Activated T-helper 17 cell treated with anti-CD3 and anti-CD28 coated beads, Interleukin-2, amount 50 U/mL, for 72 hours (primary cell): ENCODE results near the gene ABL2. TPM values are rescaled to one million over a fixed set of nuclear protein-coding genes. Genes with fewer than 3 reads are reported as not detected.
"Not testable (repeated sequence)": the region's sequence is repeated elsewhere in the genome, so short reads cannot be mapped to it uniquely, and the experiment has no call there.

Experiments
- ATAC-seq: fragments of 150-1000 bp; cut with Tn5 transposase; replicated peaks from 2 replicates; pipeline ENCODE4 v1.10.0; 2021; ENCODE audit warnings: mild to moderate bottlenecking, moderate library complexity
- H3K27ac Mint-ChIP-seq: one replicate; pipeline ENCODE4 v1.8.0; 2022; ENCODE audit warnings: mixed read lengths
- H3K27me3 Mint-ChIP-seq: one replicate; pipeline ENCODE4 v1.8.0; 2022; ENCODE audit warnings: mixed read lengths
- H3K36me3 Mint-ChIP-seq: one replicate; pipeline ENCODE4 v1.8.0; 2022; ENCODE audit warnings: low read depth, mild to moderate bottlenecking, mixed read lengths
- H3K4me1 Mint-ChIP-seq: one replicate; pipeline ENCODE4 v1.8.0; 2022; ENCODE audit warnings: mixed read lengths
- H3K4me3 Mint-ChIP-seq: one replicate; pipeline ENCODE4 v1.8.0; 2022; ENCODE audit warnings: mild to moderate bottlenecking, mixed read lengths
- H3K9me3 Mint-ChIP-seq: one replicate; pipeline ENCODE4 v1.8.0; 2022; ENCODE audit warnings: mixed read lengths
- total RNA-seq, 2 donors: library from RNA; stranded (reverse); gene quantifications; one replicate each; pipeline ENCODE4 v1.2.3, GENCODE V29; 2022

ABL2 gene
- total RNA-seq, 2 donors from 2014 or later: 5.2 to 8.2 TPM

DNA sequence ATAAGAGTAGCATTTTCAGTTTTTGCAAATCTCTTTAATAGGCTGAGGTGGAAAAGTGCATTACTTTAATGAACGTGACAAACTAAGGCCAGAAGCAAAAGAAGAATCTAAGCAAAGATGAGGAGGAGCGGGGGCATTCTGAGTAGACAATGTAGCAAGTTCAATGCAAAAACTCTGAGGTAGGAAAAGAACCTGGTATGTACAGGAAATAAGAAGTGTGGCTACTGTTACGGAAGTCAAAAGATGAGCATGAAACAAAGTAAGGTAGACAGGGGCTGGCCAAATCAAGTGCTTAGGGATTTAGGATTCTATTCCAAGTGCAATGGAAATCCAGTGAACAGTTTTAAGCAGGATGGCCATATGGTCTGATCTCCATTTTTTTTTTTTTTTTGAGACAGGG, 84.0 kb downstream of the ABL2 start:
- H3K9me3 Mint-ChIP-seq: no peaks in the 10 kb centered on the region
- H3K4me3 Mint-ChIP-seq: no peak overlapping the region
- no peaks in the 10 kb centered on the region for H3K27me3 Mint-ChIP-seq
- H3K4me1 Mint-ChIP-seq: peaks cover 16% of the 10 kb centered on the region
- H3K36me3 Mint-ChIP-seq: no peaks in the 10 kb centered on the region
- no peak overlapping the region for H3K27ac Mint-ChIP-seq
- no peak for ATAC-seq

DNA sequence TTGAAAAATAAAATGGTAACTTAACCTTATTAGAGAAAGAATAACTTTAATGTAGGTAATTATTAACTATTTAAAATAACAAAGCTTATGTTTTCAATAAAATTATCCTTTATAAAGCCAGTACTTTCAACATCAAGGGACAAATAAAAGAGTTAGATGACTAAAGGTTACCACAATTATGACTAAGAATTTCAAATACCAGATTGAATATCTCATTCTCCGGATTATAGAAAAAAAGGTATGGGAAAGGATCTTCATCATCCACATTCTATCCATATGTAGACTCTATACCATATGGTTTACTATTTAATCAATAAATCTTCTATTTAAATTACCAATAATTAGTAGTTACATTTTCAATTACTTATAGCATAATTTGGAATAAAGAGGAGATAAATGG, 84.9 kb downstream of the ABL2 start:
- peaks cover 16% of the 10 kb centered on the region for H3K4me1 Mint-ChIP-seq
- H3K4me3 Mint-ChIP-seq: no peak overlapping the region
- H3K27me3 Mint-ChIP-seq: no peaks in the 10 kb centered on the region
- no peak for ATAC-seq
- H3K9me3 Mint-ChIP-seq: no peaks in the 10 kb centered on the region
- no peak overlapping the region for H3K27ac Mint-ChIP-seq
- no peaks in the 10 kb centered on the region for H3K36me3 Mint-ChIP-seq

DNA sequence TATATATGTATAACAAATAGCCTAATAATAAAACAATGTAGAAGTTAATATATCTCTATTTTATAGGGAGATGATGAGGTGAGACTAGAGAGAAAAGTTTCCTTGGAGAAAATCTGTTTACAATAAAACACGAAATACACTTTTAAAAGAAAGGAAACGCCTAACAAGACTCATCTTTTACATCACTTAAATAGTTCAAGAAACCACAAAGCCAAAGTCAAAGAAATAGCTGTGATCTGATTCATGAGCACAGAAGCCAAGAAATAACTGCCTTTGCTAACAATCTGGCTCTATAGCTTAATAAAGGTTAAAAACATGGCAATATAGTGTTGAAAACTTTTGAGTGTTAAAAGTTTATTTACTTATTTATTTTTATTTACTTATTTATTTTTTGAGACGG, 86.2 kb downstream of the ABL2 start:
- Mint-ChIP-seq H3K4me1 (peaks cover 16% of the 10 kb centered on the region), H3K27me3 (no peaks in the 10 kb centered on the region), H3K4me3 (peak overlapping the region; percentile 80), H3K27ac (peak overlapping the region; percentile 60), H3K9me3 (no peaks in the 10 kb centered on the region), H3K36me3 (no peaks in the 10 kb centered on the region)
- ATAC-seq: peak; percentile 61

DNA sequence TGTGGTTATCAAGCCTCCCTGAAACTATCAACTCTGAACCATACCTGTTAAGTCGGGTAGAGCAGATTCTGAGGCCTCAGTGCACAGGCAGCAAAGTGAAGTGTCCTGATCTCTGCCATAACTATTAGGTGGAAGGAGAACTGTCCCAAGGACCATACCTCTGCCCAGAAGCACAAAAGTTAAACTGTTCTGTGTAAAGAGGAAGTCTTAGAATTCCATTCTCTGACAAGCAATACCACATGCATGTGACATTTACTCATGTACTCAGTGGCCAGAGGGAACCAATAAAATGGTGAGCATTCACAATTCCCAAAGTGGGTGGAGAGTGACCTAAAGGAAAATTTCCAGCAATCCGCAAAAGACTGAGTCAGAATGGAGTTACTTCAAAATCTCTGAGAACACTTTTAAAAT, 86.6 kb downstream of the ABL2 start:
- peak overlapping the region; percentile 60 for H3K27ac Mint-ChIP-seq
- H3K27me3 Mint-ChIP-seq: no peaks in the 10 kb centered on the region
- peak; percentile 11 for ATAC-seq
- no peaks in the 10 kb centered on the region for H3K9me3 Mint-ChIP-seq
- peaks cover 16% of the 10 kb centered on the region for H3K4me1 Mint-ChIP-seq
- no peaks in the 10 kb centered on the region for H3K36me3 Mint-ChIP-seq
- peak overlapping the region; percentile 80 for H3K4me3 Mint-ChIP-seq

GRCh38 chr1:179141592-179142251, 87.8 kb downstream of the ABL2 start:
- Mint-ChIP-seq H3K9me3 (no peaks in the 10 kb centered on the region), H3K27ac (peak overlapping the region; percentile 85), H3K36me3 (no peaks in the 10 kb centered on the region), H3K4me3 (peak overlapping the region; percentile 80), H3K4me1 (peaks cover 16% of the 10 kb centered on the region), H3K27me3 (no peaks in the 10 kb centered on the region)
- peak; percentile 96 for ATAC-seq

- not testable (repeated sequence) for H3K36me3 Mint-ChIP-seq, ATAC-seq, H3K27me3 Mint-ChIP-seq, H3K4me3 Mint-ChIP-seq, H3K27ac Mint-ChIP-seq, H3K9me3 Mint-ChIP-seq
- peaks cover 16% of the 10 kb centered on the region for H3K4me1 Mint-ChIP-seq
Measured at GRCh38 chr1:179138755-179139154, 90.7 kb downstream of the ABL2 start.

DNA sequence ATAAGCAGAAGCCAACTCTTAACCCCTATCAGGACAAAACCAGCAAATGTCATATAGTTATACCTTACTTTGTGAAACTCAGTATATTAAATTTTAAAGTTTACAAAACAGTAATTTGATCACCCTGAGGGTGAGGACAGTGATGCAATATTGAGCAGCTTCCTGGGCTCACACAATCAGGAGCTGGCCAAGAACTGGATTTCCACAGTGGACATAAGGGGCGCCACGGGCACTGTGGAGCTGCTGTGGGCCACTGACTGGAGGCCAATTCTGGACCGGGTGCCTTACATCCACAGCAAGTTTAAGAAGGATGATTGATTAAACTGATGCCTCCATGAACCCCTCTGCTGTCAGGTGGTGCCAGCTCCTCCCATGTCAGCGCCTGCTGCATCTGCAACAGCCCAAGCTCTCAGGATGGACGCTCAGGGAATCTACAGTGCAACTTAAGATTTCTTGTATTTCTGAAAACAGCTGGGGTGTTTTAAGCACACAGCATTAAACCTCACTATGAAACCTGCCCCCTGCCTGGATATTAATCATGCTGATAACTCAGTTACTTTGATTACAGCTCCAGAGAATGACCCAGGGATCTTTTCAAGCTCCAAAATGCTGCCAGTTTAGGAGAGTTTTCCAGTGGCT, 91.7 kb downstream of the ABL2 start:
- Mint-ChIP-seq H3K36me3 (no peaks in the 10 kb centered on the region), H3K27me3 (no peaks in the 10 kb centered on the region), H3K9me3 (no peaks in the 10 kb centered on the region), H3K4me1 (peaks cover 13% of the 10 kb centered on the region), H3K4me3 (no peak overlapping the region), H3K27ac (no peak overlapping the region)
- ATAC-seq: no peak

DNA sequence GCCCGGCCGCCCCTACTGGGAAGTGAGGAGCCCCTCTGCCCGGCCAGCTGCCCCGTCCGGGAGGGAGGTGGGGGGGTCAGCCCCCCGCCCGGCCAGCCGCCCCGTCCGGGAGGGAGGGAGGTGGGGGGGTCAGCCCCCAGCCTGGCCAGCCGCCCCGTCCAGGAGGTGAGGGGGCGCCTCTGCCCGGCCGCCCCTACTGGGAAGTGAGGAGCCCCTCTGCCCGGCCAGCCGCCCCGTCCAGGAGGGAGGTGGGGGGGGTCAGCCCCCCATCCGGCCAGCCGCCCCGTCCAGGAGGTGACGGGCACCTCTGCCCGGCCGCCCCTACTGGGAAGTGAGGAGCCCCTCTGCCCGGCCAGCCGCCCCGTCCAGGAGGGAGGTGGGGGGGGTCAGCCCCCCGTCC, 93.8 kb downstream of the ABL2 start:
- H3K27me3 Mint-ChIP-seq, H3K36me3 Mint-ChIP-seq, H3K4me1 Mint-ChIP-seq, H3K27ac Mint-ChIP-seq, H3K4me3 Mint-ChIP-seq, ATAC-seq, H3K9me3 Mint-ChIP-seq: not testable (repeated sequence)

DNA sequence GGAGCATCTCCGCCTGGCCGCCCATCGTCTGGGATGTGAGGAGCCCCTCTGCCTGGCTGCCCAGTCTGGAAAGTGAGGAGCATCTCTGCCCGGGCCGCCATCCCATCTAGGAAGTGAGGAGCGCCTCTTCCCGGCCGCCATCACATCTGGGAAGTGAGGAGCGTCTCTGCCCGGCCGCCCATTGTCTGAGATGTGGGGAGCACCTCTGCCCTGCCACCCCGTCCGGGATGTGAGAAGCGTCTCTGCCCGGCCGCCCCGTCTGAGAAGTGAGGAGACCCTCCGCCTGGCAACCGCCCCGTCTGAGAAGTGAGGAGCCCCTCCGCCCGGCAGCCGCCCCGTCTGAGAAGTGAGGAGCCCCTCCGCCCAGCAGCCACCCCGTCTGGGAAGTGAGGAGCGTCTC, 94.3 kb downstream of the ABL2 start:
- H3K27me3 Mint-ChIP-seq, H3K36me3 Mint-ChIP-seq, ATAC-seq, H3K27ac Mint-ChIP-seq, H3K4me3 Mint-ChIP-seq, H3K9me3 Mint-ChIP-seq, H3K4me1 Mint-ChIP-seq: not testable (repeated sequence)

DNA sequence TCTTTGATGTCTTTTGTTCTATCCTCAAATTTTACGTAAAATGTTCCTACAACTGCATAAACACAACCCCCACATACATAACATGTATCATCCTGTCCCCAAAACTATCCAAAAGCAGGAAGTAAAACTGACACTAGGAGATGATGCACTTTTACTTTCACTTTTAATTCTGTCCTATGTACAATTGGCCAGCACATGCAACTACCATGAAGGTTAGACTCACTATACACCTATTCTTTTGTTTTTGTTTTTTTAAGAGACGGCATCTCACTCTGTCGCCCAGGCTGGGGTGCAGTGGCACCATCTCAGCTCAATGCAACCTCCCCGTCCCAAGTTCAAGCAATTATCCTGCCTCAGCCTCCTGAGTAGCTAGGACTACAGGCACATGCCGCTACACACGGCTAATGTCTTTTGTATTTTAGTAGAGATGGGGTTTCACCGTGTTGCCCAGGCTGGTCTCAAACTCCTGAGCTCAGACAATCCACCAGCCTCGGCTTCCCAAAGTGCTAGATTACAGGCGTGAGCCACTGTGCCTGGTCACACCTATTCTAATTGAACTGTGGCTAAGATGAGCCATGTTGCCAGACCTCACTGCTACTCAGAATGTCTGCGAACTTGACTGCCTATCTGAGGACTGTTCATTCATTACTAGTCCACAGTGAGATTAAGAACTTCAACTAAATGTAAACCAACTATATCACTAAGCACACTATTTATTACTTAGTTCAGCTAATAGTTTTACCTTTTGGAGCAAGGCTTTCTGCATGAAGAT, 99.6 kb downstream of the ABL2 start:
- Mint-ChIP-seq H3K36me3 (peaks cover 9% of the 10 kb centered on the region), H3K4me3 (peak overlapping the region; percentile 77), H3K9me3 (no peaks in the 10 kb centered on the region), H3K27me3 (no peaks in the 10 kb centered on the region), H3K4me1 (peaks cover 13% of the 10 kb centered on the region), H3K27ac (peak overlapping the region; percentile 94)
- ATAC-seq: peak; percentile 94

DNA sequence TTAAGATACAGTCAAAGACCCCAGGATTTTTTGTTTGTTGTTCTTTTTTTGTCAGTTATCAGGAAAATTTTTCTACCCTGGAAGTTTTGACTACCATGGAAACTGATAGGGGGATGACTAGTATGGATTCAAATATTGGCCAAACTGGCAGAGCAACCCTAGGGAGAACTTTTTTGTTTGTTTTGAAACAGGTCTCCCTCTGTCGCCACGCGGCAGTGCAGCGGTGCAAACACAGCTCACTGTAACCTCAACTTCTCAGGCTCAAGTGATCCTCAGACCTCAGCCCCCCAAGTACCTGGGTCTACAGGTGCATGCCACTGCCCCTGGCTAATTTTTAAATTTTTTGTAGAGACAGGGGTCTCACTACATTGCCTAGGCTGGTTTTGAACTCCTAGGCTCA, 101.0 kb downstream of the ABL2 start:
- peaks cover 13% of the 10 kb centered on the region for H3K4me1 Mint-ChIP-seq
- H3K36me3 Mint-ChIP-seq: peaks cover 9% of the 10 kb centered on the region
- no peak for ATAC-seq
- H3K4me3 Mint-ChIP-seq: peak overlapping the region; percentile 77
- no peaks in the 10 kb centered on the region for H3K27me3 Mint-ChIP-seq
- no peak overlapping the region for H3K27ac Mint-ChIP-seq
- H3K9me3 Mint-ChIP-seq: no peaks in the 10 kb centered on the region

DNA sequence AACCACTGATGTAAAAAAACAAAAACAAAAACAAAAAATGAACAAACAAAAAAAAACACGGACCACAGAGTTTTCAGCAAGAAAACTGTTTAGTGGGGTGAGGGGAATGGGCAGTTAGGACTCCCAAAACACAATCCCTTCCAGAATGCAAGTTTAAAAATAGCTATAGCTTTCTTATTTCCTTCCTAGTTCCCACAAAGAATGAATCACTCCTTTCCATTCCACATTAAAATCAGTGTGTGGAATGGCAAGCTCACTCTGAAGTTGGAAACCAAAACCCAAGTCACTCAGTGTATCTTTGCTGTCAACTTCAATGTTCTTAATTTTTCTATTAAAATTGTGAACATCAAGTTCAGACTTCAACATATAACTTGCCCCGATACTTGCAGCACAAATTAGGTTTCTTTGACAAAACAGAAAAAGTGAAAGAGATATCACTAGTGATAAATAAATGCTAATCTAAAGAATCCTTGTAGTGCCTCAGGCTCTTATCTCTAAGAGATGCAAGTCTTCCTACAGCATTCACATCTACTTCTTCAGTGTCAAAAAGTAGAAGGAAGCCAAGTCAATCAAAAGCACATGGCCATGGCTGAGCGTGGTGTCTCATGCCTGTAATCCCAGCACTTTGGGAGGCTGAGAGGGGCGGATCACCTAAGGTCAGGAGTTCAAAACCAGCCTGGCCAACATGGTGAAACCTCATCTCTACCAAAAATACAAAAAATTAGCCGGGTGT, 102.1 kb downstream of the ABL2 start:
- Mint-ChIP-seq H3K27me3 (no peaks in the 10 kb centered on the region), H3K4me3 (no peak overlapping the region), H3K9me3 (no peaks in the 10 kb centered on the region), H3K36me3 (peaks cover 9% of the 10 kb centered on the region), H3K27ac (peak overlapping the region; percentile 69), H3K4me1 (peaks cover 13% of the 10 kb centered on the region)
- ATAC-seq: no peak

DNA sequence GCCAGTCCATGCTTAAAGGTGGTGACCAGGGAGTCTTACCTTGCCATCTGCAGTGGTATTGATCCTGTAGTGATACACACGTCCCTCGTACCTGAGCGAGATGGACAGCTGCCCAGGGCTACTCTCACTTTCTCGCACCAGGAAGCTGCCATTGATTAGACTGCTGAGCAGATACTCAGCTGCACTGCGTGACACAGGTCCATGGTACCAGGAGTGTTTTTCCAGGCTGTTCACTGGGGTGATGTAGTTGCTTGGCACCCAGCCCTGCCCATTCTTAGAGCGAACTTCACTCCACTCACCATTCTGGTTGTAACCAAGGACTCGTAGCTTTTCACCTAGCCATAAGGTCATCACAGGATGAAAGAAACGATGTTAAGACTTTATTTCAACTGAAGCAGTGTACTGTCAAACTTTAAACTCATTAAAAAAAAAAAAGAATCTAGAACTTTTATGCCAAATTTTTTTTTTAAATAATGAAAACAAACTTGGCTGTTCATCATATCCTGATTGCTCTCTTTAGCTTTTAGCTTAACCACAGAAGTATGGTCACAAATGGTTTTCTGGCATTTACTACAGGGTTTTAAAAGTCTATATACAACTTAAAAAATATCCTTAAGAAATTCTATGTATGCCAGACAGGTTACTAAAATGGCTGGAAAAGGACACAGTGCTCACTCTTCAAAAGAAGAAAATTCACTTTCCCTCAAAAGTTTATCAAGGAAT, 103.0 kb downstream of the ABL2 start:
- Mint-ChIP-seq H3K27ac (no peak overlapping the region), H3K9me3 (no peaks in the 10 kb centered on the region), H3K4me1 (peaks cover 13% of the 10 kb centered on the region), H3K4me3 (no peak overlapping the region), H3K27me3 (no peaks in the 10 kb centered on the region), H3K36me3 (peaks cover 9% of the 10 kb centered on the region)
- ATAC-seq: no peak

DNA sequence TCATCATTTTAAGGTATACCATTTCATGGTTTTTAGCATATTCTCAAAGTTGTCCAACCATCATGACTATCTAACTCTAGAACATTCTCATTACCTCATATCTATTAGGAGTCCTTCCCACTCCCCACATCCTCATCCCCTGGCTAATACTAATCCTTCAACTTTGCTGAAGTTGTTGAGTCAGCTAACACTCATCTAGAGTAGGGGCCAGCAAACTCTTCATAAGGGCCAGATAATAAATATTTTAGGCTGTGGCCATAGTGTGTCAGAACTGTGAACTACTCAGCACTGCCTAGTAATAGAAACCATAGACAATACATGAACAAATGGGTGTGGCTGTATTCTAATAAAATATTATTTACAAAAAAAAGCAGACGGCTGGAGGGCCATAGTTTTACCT, 104.6 kb downstream of the ABL2 start:
- no peak for ATAC-seq
- Mint-ChIP-seq H3K27me3 (no peaks in the 10 kb centered on the region), H3K27ac (no peak overlapping the region), H3K4me1 (peaks cover 6% of the 10 kb centered on the region), H3K36me3 (peaks cover 14% of the 10 kb centered on the region), H3K9me3 (no peaks in the 10 kb centered on the region), H3K4me3 (no peak overlapping the region)
